Breast epithelium (tissue), 3 donors: ENCODE measurements around the gene THBD.

ENCODE experiments used
- POLR2A ChIP-seq: fragments of 450-650 bp; IDR thresholded peaks from one replicate; pipeline ENCODE4 v1.6.1; 2016; ENCODE audit warnings: antibody characterized with exemption, mild to moderate bottlenecking, moderate library complexity
- TF ChIP-seq, protein P1 (sequence below), 3 donors: fragments of 450-650 bp; IDR thresholded peaks; one replicate each; pipeline ENCODE4 v1.5.1; 2016 to 2017; ENCODE audit warnings: antibody characterized with exemption in 3 of 3, mild to moderate bottlenecking in 3 of 3, moderate library complexity in 3 of 3

DNA sequence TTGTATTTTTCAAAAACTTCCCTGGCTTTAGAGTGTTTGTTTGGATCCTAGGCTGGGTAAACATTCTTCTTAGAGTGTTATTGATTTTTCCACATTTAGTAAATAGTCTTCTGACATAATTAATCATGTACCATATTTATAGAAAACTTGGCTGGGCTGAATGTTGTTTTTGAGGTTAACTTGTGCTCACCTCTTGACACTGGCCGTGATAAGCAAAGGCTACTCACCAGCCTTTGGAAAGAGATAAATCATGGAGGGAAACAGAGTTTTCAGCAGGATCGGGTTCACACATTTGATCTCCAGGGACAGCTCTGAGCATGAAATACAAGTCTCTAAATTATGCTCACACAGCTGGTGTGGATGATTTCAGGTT, 42.9 kb upstream of the THBD start:
- TF ChIP-seq, protein P1, sequence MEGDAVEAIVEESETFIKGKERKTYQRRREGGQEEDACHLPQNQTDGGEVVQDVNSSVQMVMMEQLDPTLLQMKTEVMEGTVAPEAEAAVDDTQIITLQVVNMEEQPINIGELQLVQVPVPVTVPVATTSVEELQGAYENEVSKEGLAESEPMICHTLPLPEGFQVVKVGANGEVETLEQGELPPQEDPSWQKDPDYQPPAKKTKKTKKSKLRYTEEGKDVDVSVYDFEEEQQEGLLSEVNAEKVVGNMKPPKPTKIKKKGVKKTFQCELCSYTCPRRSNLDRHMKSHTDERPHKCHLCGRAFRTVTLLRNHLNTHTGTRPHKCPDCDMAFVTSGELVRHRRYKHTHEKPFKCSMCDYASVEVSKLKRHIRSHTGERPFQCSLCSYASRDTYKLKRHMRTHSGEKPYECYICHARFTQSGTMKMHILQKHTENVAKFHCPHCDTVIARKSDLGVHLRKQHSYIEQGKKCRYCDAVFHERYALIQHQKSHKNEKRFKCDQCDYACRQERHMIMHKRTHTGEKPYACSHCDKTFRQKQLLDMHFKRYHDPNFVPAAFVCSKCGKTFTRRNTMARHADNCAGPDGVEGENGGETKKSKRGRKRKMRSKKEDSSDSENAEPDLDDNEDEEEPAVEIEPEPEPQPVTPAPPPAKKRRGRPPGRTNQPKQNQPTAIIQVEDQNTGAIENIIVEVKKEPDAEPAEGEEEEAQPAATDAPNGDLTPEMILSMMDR (IDR thresholded peaks at IDR 0.05) = no peak
- no peak for TF ChIP-seq POLR2A
